Stomach (tissue), 9 donors: ENCODE results near the gene BICRA. TPM values are rescaled to one million over a fixed set of nuclear protein-coding genes. Genes with fewer than 3 reads are reported as not detected.
"Not testable (repeated sequence)": the region's sequence is repeated elsewhere in the genome, so short reads cannot be mapped to it uniquely, and the experiment has no call there.

Experiments
- DNase-seq, 2 donors: peaks; one replicate each; pipeline versions ENCODE4 v3.0.0 to v3.0.0-alpha.2; 2013 to 2019
- H3K27ac ChIP-seq, 5 donors: fragments of 200-600 bp in 4 of 5; sonication (generic) in 4 of 5; one replicate each; pipeline ENCODE4 v1.5.1; 2013 to 2019; ENCODE audit warnings: mild to moderate bottlenecking in 1 of 5, moderate library complexity in 1 of 5
- H3K27me3 ChIP-seq, 3 donors: fragments of 200-600 bp; sonication (generic); one replicate each; pipeline ENCODE4 v1.5.1; 2017 to 2019; ENCODE audit warnings: mixed run types in 1 of 3
- H3K36me3 ChIP-seq, 4 donors: fragments of 200-600 bp; sonication (generic); 1 replicate in 3 of 4; 2 replicates in 1 of 4; pipeline ENCODE4 v1.5.1; 2016 to 2019
- H3K4me1 ChIP-seq, 4 donors: fragments of 200-600 bp; sonication (generic); one replicate each; pipeline ENCODE4 v1.5.1; 2016 to 2019
- H3K4me3 ChIP-seq, 4 donors: fragments of 200-600 bp; sonication (generic) in 3 of 4; one replicate each; pipeline ENCODE4 v1.5.1; 2016 to 2019; ENCODE audit warnings: mild to moderate bottlenecking in 1 of 4
- H3K9me3 ChIP-seq, 4 donors: fragments of 200-600 bp; sonication (generic); one replicate each; pipeline ENCODE4 v1.5.1; 2016 to 2019
- EP300 ChIP-seq: sonication (generic); formaldehyde crosslinking; IDR thresholded peaks from one replicate; pipeline ENCODE4 v1.6.1; 2017; ENCODE audit warnings: antibody characterized with exemption
- POLR2A ChIP-seq, 4 donors: fragments of 450-650 bp; IDR thresholded peaks; one replicate each; pipeline ENCODE4 v1.6.1; 2016; ENCODE audit warnings: antibody characterized with exemption in 4 of 4, control low read depth in 2 of 4, mild to moderate bottlenecking in 1 of 4, moderate library complexity in 1 of 4
- POLR2AphosphoS5 ChIP-seq, 3 donors: sonication (generic); formaldehyde crosslinking; IDR thresholded peaks; one replicate each; pipeline ENCODE4 v1.6.1; 2016; ENCODE audit warnings: antibody characterized with exemption in 3 of 3
- WGBS, 5 donors: extraction: QIAGEN DNeasy Blood & Tissue Kit in 3 of 5; methylation state at CpG; one replicate each; pipeline versions ENCODE4 v1.1.5 to v1.1.7; 2013 to 2018; 5-methylcytosine and 5-hydroxymethylcytosine counted together
- intact Hi-C: fragments of 100-400 bp; cut with DNase I; formaldehyde crosslinking; loops from one replicate; pipeline ENCODE4 v1.15.1; 2023; ENCODE audit warnings: low total_unique reads
- polyA plus RNA-seq, 3 donors: library from polyadenylated mRNA; stranded (reverse); fragments of 200-250 nt; gene quantifications; one replicate each; pipeline ENCODE4 v1.2.3, GENCODE V29; 2013
- total RNA-seq, 5 donors: library from RNA; depleted of rRNA; stranded (reverse); fragments of >200 nt; gene quantifications; one replicate each; pipeline versions ENCODE4 v1.1.0 to v1.2.3, GENCODE V29; 2014 to 2016
- TF ChIP-seq, protein P1 (sequence below), 7 experiments: fragments of 450-650 bp in 4 of 7; fragments of 200-600 bp in 3 of 7; sonication (generic) in 3 of 7; IDR thresholded peaks; one replicate each; pipeline ENCODE4 v1.5.1; 2016 to 2019; ENCODE audit warnings: antibody characterized with exemption in 7 of 7, control low read depth in 2 of 7, mild to moderate bottlenecking in 1 of 7
- donor health status: healthy with polysubstance abuse.
- donor health status: Bipolar disorder and iron deficiency.
- donor health status: healthy.

BICRA gene
- total and polyA plus RNA-seq, 8 donors = 2.7 to 13.4 (median 9.5) TPM

DNA sequence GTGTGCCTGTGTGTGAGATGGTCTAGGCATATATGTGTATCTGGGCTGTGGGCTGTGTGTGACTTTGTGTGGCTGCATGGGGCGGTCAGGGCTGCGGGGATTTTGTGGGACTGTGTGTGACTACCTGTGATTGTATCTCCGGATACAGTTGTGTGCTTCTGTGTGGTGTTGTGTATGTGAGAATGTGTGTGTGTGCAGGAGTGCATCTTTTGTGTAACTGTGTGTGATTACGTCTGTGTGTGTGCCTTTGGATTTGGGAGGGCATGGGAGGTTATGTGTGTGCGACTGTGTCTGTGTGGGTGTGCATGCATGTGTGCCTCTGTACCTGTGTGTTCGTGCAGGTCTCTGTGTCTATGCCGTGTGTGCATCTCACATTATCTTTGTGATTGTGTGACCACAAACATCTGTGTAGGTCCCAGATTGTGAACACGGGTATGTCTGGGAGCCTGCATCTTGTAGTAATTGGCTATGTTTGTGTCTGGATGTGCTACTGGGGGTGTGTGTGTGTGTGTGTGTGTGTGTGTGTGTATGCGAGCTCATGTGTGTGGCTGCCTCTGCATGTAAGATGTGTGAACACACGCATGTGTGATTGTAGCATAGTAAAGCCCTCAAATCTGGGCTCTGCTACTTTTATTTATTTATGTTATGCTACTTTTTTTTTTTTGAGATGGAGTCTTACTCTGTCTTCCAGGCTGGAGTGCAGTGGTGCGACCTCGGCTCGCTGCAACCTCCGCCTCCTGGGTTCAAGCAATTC, 111.9 kb downstream of the BICRA start:
- H3K4me3 ChIP-seq = no peak overlapping the region

DNA sequence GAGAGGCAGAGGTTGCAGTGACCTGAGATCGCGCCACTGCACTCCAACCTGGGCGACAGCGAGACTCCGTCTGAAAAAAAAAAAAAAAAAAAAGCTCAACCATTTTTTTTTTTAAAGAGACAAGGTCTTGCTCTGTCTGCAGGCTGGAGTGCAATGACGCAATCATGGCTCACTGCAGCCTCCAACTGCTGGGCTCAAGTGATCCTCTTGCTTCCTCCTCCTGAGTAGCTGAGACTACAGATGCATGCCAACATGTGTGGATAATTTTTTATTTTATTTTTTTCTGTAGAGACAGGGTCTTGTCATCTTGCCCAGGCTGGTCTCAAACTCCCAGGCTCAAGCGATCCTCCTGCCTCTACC, 114.6 kb downstream of the BICRA start:
- H3K4me3 ChIP-seq = peak overlapping the region in 3 of 4 donors; percentile 0 to 19 (median 14)
- WGBS, 5 donors = 11 to 23% (median 17%) methylated on average over 7 of the region's 7 CpGs
- peak; percentile 51 to 76 for DNase-seq
- peaks cover 0 to 5% (median 0%) of the 10 kb centered on the region in 3 donors for H3K27me3 ChIP-seq
- H3K27ac ChIP-seq = peak overlapping the region in 4 of 5 donors; percentile 57 to 91 (median 84)
- TF ChIP-seq, protein P1, sequence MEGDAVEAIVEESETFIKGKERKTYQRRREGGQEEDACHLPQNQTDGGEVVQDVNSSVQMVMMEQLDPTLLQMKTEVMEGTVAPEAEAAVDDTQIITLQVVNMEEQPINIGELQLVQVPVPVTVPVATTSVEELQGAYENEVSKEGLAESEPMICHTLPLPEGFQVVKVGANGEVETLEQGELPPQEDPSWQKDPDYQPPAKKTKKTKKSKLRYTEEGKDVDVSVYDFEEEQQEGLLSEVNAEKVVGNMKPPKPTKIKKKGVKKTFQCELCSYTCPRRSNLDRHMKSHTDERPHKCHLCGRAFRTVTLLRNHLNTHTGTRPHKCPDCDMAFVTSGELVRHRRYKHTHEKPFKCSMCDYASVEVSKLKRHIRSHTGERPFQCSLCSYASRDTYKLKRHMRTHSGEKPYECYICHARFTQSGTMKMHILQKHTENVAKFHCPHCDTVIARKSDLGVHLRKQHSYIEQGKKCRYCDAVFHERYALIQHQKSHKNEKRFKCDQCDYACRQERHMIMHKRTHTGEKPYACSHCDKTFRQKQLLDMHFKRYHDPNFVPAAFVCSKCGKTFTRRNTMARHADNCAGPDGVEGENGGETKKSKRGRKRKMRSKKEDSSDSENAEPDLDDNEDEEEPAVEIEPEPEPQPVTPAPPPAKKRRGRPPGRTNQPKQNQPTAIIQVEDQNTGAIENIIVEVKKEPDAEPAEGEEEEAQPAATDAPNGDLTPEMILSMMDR (IDR thresholded peaks at IDR 0.05) = no peak
- peak; percentile 19 to 47 (median 40) for TF ChIP-seq POLR2AphosphoS5 (IDR thresholded peaks at IDR 0.05)
- H3K4me1 ChIP-seq = peaks cover 12 to 87% (median 51%) of the 10 kb centered on the region in 4 donors
- no peaks in the 10 kb centered on the region for H3K9me3 ChIP-seq
- peaks cover 9 to 26% (median 22%) of the 10 kb centered on the region in 4 donors for H3K36me3 ChIP-seq
- intact Hi-C loops = no loop called here

More for the DNA sequence above, 111.9 kb downstream of the BICRA start:
- Histone ChIP-seq H3K9me3 (no peaks in the 10 kb centered on the region), H3K27me3 (peaks cover 0 to 5% (median 0%) of the 10 kb centered on the region in 3 donors), H3K4me1 (peaks cover 25 to 88% (median 60%) of the 10 kb centered on the region in 4 donors), H3K36me3 (peaks cover 11 to 25% (median 15%) of the 10 kb centered on the region in 4 donors), H3K27ac (peak overlapping the region in 4 of 5 donors; percentile 83 to 91 (median 90))
- DNase-seq = no peak
- intact Hi-C loops = no loop called here
- 66 to 80% (median 74%) methylated on average over 14 of the region's 14 CpGs for WGBS, 5 donors
- TF ChIP-seq EP300 (no peak), POLR2AphosphoS5 (IDR thresholded peaks at IDR 0.05) (no peak), POLR2A (IDR thresholded peaks at IDR 0.05) (no peak)
- TF ChIP-seq, protein P1 (IDR thresholded peaks at IDR 0.05) = no peak

DNA sequence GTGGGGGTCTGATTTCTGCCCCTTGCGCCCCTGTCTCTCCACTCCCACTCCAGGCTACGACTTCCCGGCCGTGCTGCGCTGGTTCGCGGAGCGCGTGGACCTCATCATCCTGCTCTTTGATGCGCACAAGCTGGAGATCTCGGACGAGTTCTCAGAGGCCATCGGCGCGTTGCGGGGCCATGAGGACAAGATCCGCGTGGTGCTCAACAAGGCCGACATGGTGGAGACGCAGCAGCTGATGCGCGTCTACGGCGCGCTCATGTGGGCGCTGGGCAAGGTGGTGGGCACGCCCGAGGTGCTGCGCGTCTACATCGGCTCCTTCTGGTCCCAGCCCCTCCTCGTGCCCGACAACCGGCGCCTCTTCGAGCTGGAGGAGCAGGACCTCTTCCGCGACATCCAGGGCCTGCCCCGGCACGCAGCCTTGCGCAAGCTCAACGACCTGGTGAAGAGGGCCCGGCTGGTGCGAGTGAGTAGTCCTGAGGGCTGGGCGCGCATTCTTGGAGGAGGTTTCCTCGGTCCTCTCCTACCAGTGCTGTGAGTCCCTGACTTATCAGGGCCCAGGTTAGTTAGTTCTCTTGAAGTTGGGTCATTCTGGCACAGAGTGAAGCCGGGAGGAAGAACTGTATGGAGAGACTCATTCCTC, 116.9 kb downstream of the BICRA start:
- H3K27ac ChIP-seq = peak overlapping the region in 4 of 5 donors; percentile 4 to 91 (median 68)
- 84 to 90% (median 85%) methylated on average over 41 to 48 of the region's 48 CpGs for WGBS, 5 donors
- no peak for DNase-seq

DNA sequence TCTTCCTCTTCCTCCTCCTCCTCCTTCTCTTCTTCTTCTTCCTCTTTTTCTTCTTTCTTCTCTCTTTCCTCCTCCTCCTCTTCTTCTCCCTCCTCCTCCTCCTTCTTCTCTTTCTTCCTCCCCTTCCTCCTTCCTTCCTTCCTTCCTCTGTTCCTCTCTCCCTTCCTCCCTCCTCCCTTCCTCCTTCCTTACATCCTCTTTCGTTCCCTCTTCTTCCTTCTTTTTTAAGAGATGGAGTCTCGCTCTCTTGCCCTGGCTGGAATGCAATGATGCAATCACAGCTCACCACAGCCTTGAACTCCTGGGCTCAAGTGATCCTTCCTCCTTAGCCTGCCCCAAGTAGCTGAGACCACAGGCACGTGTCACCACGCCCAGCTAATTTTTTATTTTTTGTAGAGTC, 117.5 kb downstream of the BICRA start:
- TF ChIP-seq POLR2AphosphoS5 (IDR thresholded peaks at IDR 0.05) (no peak), EP300 (no peak), POLR2A (IDR thresholded peaks at IDR 0.05) (no peak)
- TF ChIP-seq, protein P1 (IDR thresholded peaks at IDR 0.05) = no peak
- peaks cover 28 to 80% (median 52%) of the 10 kb centered on the region in 4 donors for H3K4me1 ChIP-seq
- intact Hi-C loops = no loop called here

More for the DNA sequence above, 116.9 kb downstream of the BICRA start:
- H3K27me3 ChIP-seq = peaks cover 0 to 23% (median 0%) of the 10 kb centered on the region in 3 donors
- intact Hi-C loops = no loop called here
- H3K4me1 ChIP-seq = peaks cover 28 to 86% (median 55%) of the 10 kb centered on the region in 4 donors
- H3K4me3 ChIP-seq = no peak overlapping the region
- TF ChIP-seq, protein P1 (IDR thresholded peaks at IDR 0.05) = no peak
- H3K36me3 ChIP-seq = peaks cover 9 to 31% (median 22%) of the 10 kb centered on the region in 4 donors
- no peaks in the 10 kb centered on the region for H3K9me3 ChIP-seq

DNA sequence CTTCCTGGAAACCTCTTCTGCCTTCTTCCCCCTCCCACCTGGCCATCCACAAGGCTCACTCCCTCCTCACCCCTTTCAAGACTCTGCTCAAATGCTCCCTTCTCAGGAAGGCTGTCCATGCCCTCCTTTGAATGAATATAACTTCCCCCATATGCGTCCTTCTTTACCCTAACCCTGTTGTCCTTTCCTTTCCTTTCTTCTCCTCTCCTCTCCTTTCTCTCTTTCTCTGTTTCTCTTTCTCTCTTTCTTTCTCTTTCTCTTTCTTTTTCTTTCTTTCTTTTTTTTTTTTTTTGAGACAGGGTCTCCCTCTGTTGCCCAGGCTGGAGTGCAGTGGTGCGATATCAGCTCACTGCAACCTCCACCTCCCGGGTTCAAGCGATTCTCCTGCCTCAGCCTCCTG, 119.4 kb downstream of the BICRA start:
- intact Hi-C loops, H3K9me3 ChIP-seq, DNase-seq, H3K4me3 ChIP-seq: not testable (repeated sequence)
- Histone ChIP-seq H3K27me3 (peaks cover 0 to 17% (median 0%) of the 10 kb centered on the region in 3 donors), H3K36me3 (peaks cover 9 to 34% (median 25%) of the 10 kb centered on the region in 4 donors), H3K4me1 (peaks cover 23 to 63% (median 39%) of the 10 kb centered on the region in 4 donors), H3K27ac (peak overlapping the region; percentile 27 to 91 (median 89))
- WGBS, 5 donors = 87 to 94% (median 90%) methylated on average over 2 to 4 of the region's 4 CpGs

More for the DNA sequence above, 117.5 kb downstream of the BICRA start:
- WGBS, 5 donors = 69 to 85% (median 74%) methylated on average over 4 of the region's 4 CpGs
- Histone ChIP-seq H3K9me3 (no peaks in the 10 kb centered on the region), H3K4me3 (no peak overlapping the region), H3K36me3 (peaks cover 9 to 32% (median 22%) of the 10 kb centered on the region in 4 donors), H3K27ac (peak overlapping the region in 4 of 5 donors; percentile 4 to 91 (median 68)), H3K27me3 (peaks cover 0 to 18% (median 0%) of the 10 kb centered on the region in 3 donors)
- no peak for DNase-seq
